ENCODE results near the gene RDH5.
"Not testable (repeated sequence)": the region's sequence is repeated elsewhere in the genome, so short reads cannot be mapped to it uniquely, and the experiment has no call there.

RDH5 gene

GRCh38 chr12:55755246-55755645 is 35.1 kb downstream of the RDH5 start:
- Histone ChIP-seq H3K4me3 (ENCODE audit: low read length) (no peak overlapping the region), H3K4me2 (ENCODE audit: low read length) (no peak overlapping the region), H3K9me2 (replicated peaks; ENCODE audit: control insufficient read depth, low read length) (no peaks in the 10 kb centered on the region), H3K4me1 (ENCODE audit: control insufficient read depth, low read length) (no peaks in the 10 kb centered on the region), H4K20me1 (ENCODE audit: control insufficient read depth, insufficient read depth, low read depth, low read length) (no peaks in the 10 kb centered on the region), H3K36me3 (ENCODE audit: control insufficient read depth, low read length) (peaks cover 92% of the 10 kb centered on the region), H3F3A (ENCODE audit: control insufficient read depth, insufficient read depth) (peaks cover 6% of the 10 kb centered on the region; the same call in 1 of the 2 replicates), H3K27ac (ENCODE audit: low read depth, low read length) (no peak overlapping the region), H3K79me2 (ENCODE audit: control insufficient read depth, low read length) (no peaks in the 10 kb centered on the region), H3K9me3 (ENCODE audit: control insufficient read depth, insufficient read depth, low read length) (no peaks in the 10 kb centered on the region), H3K27me3 (ENCODE audit: control insufficient read depth, low read length) (no peaks in the 10 kb centered on the region)
- TF ChIP-seq EZH2phosphoT487 (IDR thresholded peaks at IDR 0.05; ENCODE audit: borderline replicate concordance, low read length) (no peak), CTCF (IDR thresholded peaks at IDR 0.05; ENCODE audit: low read depth, low read length, poor library complexity, severe bottlenecking) (no peak)

GRCh38 chr12:55757701-55758100 is 37.5 kb downstream of the RDH5 start:
- Histone ChIP-seq H3K9me2 (replicated peaks; ENCODE audit: control insufficient read depth, low read length) (no peaks in the 10 kb centered on the region), H3F3A (ENCODE audit: control insufficient read depth, insufficient read depth) (peaks cover 8% of the 10 kb centered on the region), H4K20me1 (ENCODE audit: control insufficient read depth, insufficient read depth, low read depth, low read length) (no peaks in the 10 kb centered on the region), H3K79me2 (ENCODE audit: control insufficient read depth, low read length) (no peaks in the 10 kb centered on the region; the same call in 1 of the 2 replicates), H3K9me3 (ENCODE audit: control insufficient read depth, insufficient read depth, low read length) (no peaks in the 10 kb centered on the region), H3K4me2 (ENCODE audit: low read length) (no peak overlapping the region), H3K27ac (ENCODE audit: low read depth, low read length) (no peak overlapping the region), H3K4me3 (ENCODE audit: low read length) (no peak overlapping the region), H3K27me3 (ENCODE audit: control insufficient read depth, low read length) (no peaks in the 10 kb centered on the region), H3K36me3 (ENCODE audit: control insufficient read depth, low read length) (peaks cover 87% of the 10 kb centered on the region), H3K4me1 (ENCODE audit: control insufficient read depth, low read length) (no peaks in the 10 kb centered on the region)
- TF ChIP-seq EZH2phosphoT487 (IDR thresholded peaks at IDR 0.05; ENCODE audit: borderline replicate concordance, low read length) (no peak), CTCF (IDR thresholded peaks at IDR 0.05; ENCODE audit: low read depth, low read length, poor library complexity, severe bottlenecking) (no peak)

- H3K9me2 ChIP-seq (replicated peaks; ENCODE audit: control insufficient read depth, low read length); H3K27me3 ChIP-seq (ENCODE audit: control insufficient read depth, low read length); H4K20me1 ChIP-seq (ENCODE audit: control insufficient read depth, insufficient read depth, low read depth, low read length); H3K27ac ChIP-seq (ENCODE audit: low read depth, low read length); H3K4me3 ChIP-seq (ENCODE audit: low read length); H3F3A ChIP-seq (ENCODE audit: control insufficient read depth, insufficient read depth); H3K4me1 ChIP-seq (ENCODE audit: control insufficient read depth, low read length); H3K79me2 ChIP-seq (ENCODE audit: control insufficient read depth, low read length); H3K9me3 ChIP-seq (ENCODE audit: control insufficient read depth, insufficient read depth, low read length); H3K4me2 ChIP-seq (ENCODE audit: low read length): not testable (repeated sequence)
- H3K36me3 ChIP-seq (ENCODE audit: control insufficient read depth, low read length), result peaks cover 85% of the 10 kb centered on the region
These were observed 38.4 kb downstream of the RDH5 start for GRCh38 chr12:55758575-55758974.

- Histone ChIP-seq H3K27me3 (ENCODE audit: control insufficient read depth, low read length) (no peaks in the 10 kb centered on the region), H3K9me3 (ENCODE audit: control insufficient read depth, insufficient read depth, low read length) (no peaks in the 10 kb centered on the region), H3K9me2 (replicated peaks; ENCODE audit: control insufficient read depth, low read length) (no peaks in the 10 kb centered on the region), H3K4me2 (ENCODE audit: low read length) (no peak overlapping the region), H3K4me1 (ENCODE audit: control insufficient read depth, low read length) (no peaks in the 10 kb centered on the region), H3K79me2 (ENCODE audit: control insufficient read depth, low read length) (no peaks in the 10 kb centered on the region; the same call in 1 of the 2 replicates), H3K27ac (ENCODE audit: low read depth, low read length) (no peak overlapping the region), H4K20me1 (ENCODE audit: control insufficient read depth, insufficient read depth, low read depth, low read length) (no peaks in the 10 kb centered on the region), H3F3A (ENCODE audit: control insufficient read depth, insufficient read depth) (peaks cover 8% of the 10 kb centered on the region), H3K36me3 (ENCODE audit: control insufficient read depth, low read length) (peaks cover 79% of the 10 kb centered on the region), H3K4me3 (ENCODE audit: low read length) (no peak overlapping the region)
- TF ChIP-seq CTCF (IDR thresholded peaks at IDR 0.05; ENCODE audit: low read depth, low read length, poor library complexity, severe bottlenecking), result no peak
- TF ChIP-seq EZH2phosphoT487 (IDR thresholded peaks at IDR 0.05; ENCODE audit: borderline replicate concordance, low read length), result no peak
These were observed 40.5 kb downstream of the RDH5 start for GRCh38 chr12:55760663-55761062.

All from DOHH2 (cell line).